GM12864 (cell line): ENCODE results near the gene DBH.

Experiments
- DNase-seq: peaks from one replicate; pipeline ENCODE4 v3.0.0-alpha.2; 2011; ENCODE audit warnings: low read depth
- H3K4me3 ChIP-seq: 2 replicates; pipeline ENCODE4 v1.5.1; 2011; ENCODE audit warnings: mild to moderate bottlenecking, low read depth, low read length, control low read depth
- TF ChIP-seq, protein P1 (sequence below): IDR thresholded peaks from 2 replicates; pipeline ENCODE4 v1.5.1; 2011; ENCODE audit warnings: low read depth, mild to moderate bottlenecking, moderate library complexity, low read length, control low read depth, inconsistent platforms; ENCODE audit errors: missing control alignments

The DBH gene

DNA sequence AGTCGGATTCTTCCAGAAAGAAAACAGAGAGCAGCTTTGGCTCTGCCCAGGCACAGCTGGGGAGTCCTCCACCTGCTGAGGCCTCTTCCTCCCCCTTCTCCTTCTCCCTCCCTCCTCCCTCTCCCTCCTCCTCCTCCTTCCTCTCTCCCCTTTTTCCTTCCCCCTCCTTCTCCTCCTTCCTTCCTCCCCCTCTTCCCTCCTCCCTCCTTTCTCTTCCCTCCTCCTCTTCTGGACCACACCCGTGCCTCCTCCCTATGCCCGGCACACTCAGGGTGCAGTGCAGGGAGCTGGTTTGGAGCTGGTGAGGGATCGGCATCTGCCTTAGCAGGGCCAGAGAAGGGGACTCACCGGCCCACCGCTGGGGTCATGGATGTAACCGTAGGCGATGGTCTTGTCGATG lies 30.2 kb downstream of the DBH start:
- TF ChIP-seq, protein P1, sequence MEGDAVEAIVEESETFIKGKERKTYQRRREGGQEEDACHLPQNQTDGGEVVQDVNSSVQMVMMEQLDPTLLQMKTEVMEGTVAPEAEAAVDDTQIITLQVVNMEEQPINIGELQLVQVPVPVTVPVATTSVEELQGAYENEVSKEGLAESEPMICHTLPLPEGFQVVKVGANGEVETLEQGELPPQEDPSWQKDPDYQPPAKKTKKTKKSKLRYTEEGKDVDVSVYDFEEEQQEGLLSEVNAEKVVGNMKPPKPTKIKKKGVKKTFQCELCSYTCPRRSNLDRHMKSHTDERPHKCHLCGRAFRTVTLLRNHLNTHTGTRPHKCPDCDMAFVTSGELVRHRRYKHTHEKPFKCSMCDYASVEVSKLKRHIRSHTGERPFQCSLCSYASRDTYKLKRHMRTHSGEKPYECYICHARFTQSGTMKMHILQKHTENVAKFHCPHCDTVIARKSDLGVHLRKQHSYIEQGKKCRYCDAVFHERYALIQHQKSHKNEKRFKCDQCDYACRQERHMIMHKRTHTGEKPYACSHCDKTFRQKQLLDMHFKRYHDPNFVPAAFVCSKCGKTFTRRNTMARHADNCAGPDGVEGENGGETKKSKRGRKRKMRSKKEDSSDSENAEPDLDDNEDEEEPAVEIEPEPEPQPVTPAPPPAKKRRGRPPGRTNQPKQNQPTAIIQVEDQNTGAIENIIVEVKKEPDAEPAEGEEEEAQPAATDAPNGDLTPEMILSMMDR: no peak
- no peak for DNase-seq
- no peak overlapping the region for H3K4me3 ChIP-seq

DNA sequence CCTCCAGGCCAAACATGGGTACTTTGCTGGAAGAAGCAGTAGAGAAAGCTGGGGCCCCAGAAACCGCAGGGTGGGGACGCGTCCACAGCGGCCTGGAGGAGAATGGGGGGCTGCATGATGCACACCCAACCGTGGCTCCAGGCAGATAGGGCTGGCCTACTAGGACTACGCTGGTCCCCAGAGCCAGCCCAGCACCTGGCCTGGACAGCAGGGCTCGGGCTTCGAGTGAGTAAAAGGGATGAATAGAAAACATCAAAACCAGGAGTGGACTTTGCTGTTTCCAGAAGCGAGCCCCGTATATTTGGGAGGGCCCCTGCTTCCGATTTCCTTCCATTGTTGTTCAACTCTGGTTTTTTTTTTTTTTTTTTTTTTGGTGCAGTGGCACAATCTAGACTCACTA lies 30.7 kb downstream of the DBH start:
- no peak for DNase-seq
- no peak overlapping the region for H3K4me3 ChIP-seq
- TF ChIP-seq, protein P1: no peak

DNA sequence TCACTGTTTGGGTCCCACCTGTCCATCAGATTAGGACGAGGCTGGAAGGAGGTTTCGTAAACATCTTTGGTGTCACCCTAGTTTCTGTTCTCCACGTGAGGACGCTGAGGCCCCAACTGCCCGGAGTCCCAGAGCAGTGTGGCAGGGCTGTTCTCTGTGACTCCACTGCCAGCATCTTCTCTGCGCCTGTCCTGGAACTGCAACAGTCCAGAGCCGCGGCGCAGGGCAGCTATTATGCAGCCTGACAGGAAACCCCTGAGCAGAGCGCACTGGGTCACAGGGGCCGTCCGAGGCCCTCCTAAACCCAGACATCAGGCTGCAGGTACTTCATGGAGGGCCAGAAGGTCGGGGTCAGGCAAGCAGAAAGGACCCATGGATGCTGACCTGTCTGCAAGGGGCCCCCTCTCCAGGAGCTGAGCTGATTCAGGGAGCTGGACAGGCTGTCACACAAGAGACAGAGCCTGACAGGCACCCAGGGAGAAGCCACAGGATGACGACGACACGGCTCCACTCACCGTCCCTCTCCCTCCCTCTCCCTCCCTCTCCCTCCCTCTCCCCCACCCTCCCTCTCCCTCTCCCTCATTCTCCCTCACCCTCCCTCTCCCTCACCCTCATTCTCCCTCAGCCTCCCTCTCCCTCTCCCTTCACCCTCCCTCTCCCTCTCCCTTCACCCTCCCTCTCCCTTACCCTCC lies 31.7 kb downstream of the DBH start:
- no peak for DNase-seq
- TF ChIP-seq, protein P1: no peak
- H3K4me3 ChIP-seq: no peak overlapping the region

DNA sequence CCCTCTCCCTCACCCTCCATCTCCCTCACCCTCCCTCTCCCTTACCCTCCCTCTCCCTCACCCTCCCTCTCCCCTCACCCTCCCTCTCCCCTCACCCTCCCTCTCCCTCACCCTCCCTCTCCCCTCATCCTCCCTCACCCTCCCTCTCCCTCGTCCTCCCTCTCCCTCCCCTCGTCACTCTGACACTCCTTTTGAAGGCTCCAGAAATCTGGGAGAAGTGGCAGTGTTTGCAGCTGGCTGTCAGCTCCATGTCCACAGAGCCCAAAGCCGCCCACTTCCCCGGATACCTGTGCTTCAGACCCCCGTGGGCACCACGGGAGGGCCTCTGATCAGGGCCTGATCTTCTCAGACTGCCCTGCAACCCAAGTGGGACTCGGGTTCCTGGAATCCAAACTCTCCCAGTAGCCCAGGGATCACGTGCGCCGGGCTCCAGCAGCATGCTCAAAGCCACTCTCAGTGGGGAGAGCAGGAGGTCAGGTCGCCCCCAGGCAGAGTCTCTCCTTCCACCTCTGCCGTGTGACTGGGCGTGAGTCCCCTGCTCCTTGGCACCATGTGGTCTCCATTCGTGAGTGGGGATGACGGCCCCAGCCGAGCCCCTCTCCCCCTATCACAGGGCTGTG lies 33.1 kb downstream of the DBH start:
- TF ChIP-seq, protein P1: no peak
- DNase-seq: no peak
- H3K4me3 ChIP-seq: no peak overlapping the region

DNA sequence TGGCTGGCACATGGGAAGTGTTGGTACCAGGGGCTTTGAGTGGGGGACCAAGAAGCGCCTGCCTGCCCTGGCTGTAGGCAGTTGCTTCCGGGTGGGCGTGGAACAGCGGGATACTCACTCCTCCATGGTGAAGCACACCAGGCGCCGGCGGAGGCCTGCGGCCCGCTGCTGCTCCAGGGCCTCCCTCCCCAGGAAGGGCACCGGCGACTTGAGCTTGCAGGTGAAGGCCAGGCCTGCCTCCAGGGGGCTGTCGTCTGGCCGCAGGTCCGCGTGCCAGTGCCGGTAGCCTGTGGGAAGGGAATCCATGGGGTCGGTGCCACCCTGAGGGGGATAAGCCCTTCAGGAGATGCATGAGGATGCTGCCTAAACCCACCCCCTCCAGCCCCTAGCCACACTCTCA lies 34.3 kb downstream of the DBH start:
- H3K4me3 ChIP-seq: no peak overlapping the region
- TF ChIP-seq, protein P1: no peak
- DNase-seq: no peak

DNA sequence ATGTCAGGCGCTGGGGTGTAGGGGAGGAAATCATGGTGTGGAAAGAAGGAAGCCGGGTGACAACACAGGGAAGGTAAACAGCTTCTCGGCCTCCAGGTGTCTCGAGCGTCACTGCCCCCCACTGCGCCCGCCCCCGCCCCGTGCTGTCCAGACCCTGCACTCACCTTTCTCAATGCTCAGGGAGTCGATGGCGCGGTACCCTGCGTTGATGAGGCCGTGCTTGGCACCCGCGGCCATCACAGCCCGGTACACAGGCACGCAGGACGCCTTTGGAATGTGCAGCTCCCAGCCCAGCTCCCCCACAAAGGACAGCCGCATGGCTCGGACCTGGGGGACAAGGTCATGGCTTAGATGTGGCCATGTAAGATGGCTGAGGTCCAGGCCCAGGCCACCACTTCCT lies 35.2 kb downstream of the DBH start:
- TF ChIP-seq, protein P1: no peak
- H3K4me3 ChIP-seq: no peak overlapping the region
- DNase-seq: no peak
